Measurements from ENCODE around the gene NHLRC1. TPM values are rescaled to one million over a fixed set of nuclear protein-coding genes. Genes with fewer than 3 reads are reported as not detected.
A peak's percentile ranks its signal among the peaks of the same experiment; 100 is the strongest.

NHLRC1 gene
- total RNA-seq, 2 donors from 2014 or later: 2.3 TPM

GRCh38 chr6:18142591-18142861 is 20.0 kb upstream of the NHLRC1 start:
- DNase-seq (no peak), ATAC-seq (no peak)
- intact Hi-C loops (cut with DNase I, micrococcal nuclease): no loop called here

GRCh38 chr6:18141805-18142590 is 19.5 kb upstream of the NHLRC1 start:
- ATAC-seq (peak; percentile 78), DNase-seq (no peak)
- intact Hi-C loops (cut with DNase I, micrococcal nuclease): no loop called here

- ATAC-seq (peak; percentile 75), DNase-seq (peak in 1 of 2 donors; percentile 26)
- intact Hi-C loops (cut with DNase I, micrococcal nuclease): no loop called here
Observed at GRCh38 chr6:18139935-18140621, 17.6 kb upstream of the NHLRC1 start.

GRCh38 chr6:18138906-18139305 is 16.4 kb upstream of the NHLRC1 start:
- DNase-seq: no peak
- ATAC-seq: no peak
- intact Hi-C loops (cut with DNase I, micrococcal nuclease): no loop called here

- intact Hi-C loops (cut with DNase I, micrococcal nuclease): no loop called here
- no peak for ATAC-seq
- no peak for DNase-seq
Observed at GRCh38 chr6:18136260-18136659, 13.8 kb upstream of the NHLRC1 start.

- DNase-seq (no peak), ATAC-seq (no peak)
- intact Hi-C loops (cut with DNase I, micrococcal nuclease): no loop called here
Observed at GRCh38 chr6:18135171-18135570, 12.7 kb upstream of the NHLRC1 start.

- no peak for DNase-seq
- ATAC-seq: no peak
- intact Hi-C loops (cut with DNase I, micrococcal nuclease): no loop called here
Observed at GRCh38 chr6:18132346-18132745, 9.9 kb upstream of the NHLRC1 start.

- no peak for ATAC-seq
- no peak for DNase-seq
- intact Hi-C loops (cut with DNase I, micrococcal nuclease): no loop called here
Observed at GRCh38 chr6:18126121-18126520, 3.6 kb upstream of the NHLRC1 start.

GRCh38 chr6:18121580-18122127 is 823 bp downstream of the NHLRC1 start:
- DNase-seq: no peak
- intact Hi-C loops (cut with DNase I, micrococcal nuclease): no loop called here
- ATAC-seq: no peak

GRCh38 chr6:18119236-18119635 is 3.2 kb downstream of the NHLRC1 start:
- ATAC-seq: peak; percentile 79
- peak; percentile 35 to 58 for DNase-seq
- intact Hi-C loops (cut with DNase I, micrococcal nuclease): loop anchor here in 1 of 2 donors (10.0 kb wide), 1 partner anchor 114 kb away; no protein-coding TSS in a partner anchor

- ATAC-seq (no peak), DNase-seq (no peak)
- intact Hi-C loops (cut with DNase I, micrococcal nuclease): loop anchor here in 1 of 2 donors (10.0 kb wide), 1 partner anchor 114 kb away; no protein-coding TSS in a partner anchor
Observed at GRCh38 chr6:18118330-18118729, 4.1 kb downstream of the NHLRC1 start.

GRCh38 chr6:18117136-18117535 is 5.3 kb downstream of the NHLRC1 start:
- ATAC-seq (no peak), DNase-seq (no peak)
- intact Hi-C loops (cut with DNase I, micrococcal nuclease): loop anchor here in 1 of 2 donors (10.0 kb wide), 1 partner anchor 112 kb away; no protein-coding TSS in a partner anchor

- intact Hi-C loops (cut with DNase I, micrococcal nuclease): loop anchor here in 1 of 2 donors (10.0 kb wide), 1 partner anchor 111 kb away; no protein-coding TSS in a partner anchor
- ATAC-seq (no peak), DNase-seq (no peak)
Observed at GRCh38 chr6:18115356-18115755, 7.1 kb downstream of the NHLRC1 start.

GRCh38 chr6:18110162-18110561 is 12.3 kb downstream of the NHLRC1 start:
- intact Hi-C loops (cut with DNase I, micrococcal nuclease): loop anchor here in 1 of 2 donors (10.0 kb wide), 1 partner anchor 105 kb away; no protein-coding TSS in a partner anchor
- no peak for ATAC-seq
- no peak for DNase-seq

GRCh38 chr6:18107061-18107460 is 15.4 kb downstream of the NHLRC1 start:
- DNase-seq: no peak
- no peak for ATAC-seq
- intact Hi-C loops (cut with DNase I, micrococcal nuclease): no loop called here

- intact Hi-C loops (cut with DNase I, micrococcal nuclease): no loop called here
- ATAC-seq (no peak), DNase-seq (no peak)
Observed at GRCh38 chr6:18102783-18103509, 19.5 kb downstream of the NHLRC1 start.

GRCh38 chr6:18101873-18102272 is 20.6 kb downstream of the NHLRC1 start:
- ATAC-seq (no peak), DNase-seq (no peak)
- intact Hi-C loops (cut with DNase I, micrococcal nuclease): no loop called here

- ATAC-seq: no peak
- no peak for DNase-seq
- intact Hi-C loops (cut with DNase I, micrococcal nuclease): no loop called here
Observed at GRCh38 chr6:18101271-18101670, 21.2 kb downstream of the NHLRC1 start.

- ATAC-seq (no peak), DNase-seq (no peak)
- intact Hi-C loops (cut with DNase I, micrococcal nuclease): no loop called here
Observed at GRCh38 chr6:18100296-18100695, 22.2 kb downstream of the NHLRC1 start.
